ENCODE measurements around the gene TXNRD3. TPM values are rescaled to one million over a fixed set of nuclear protein-coding genes. Genes with fewer than 3 reads are reported as not detected.

The TXNRD3 gene
- total RNA-seq, 1 experiment from 2014 or later: 8.1 TPM

GRCh38 chr3:126621171-126621570, 33.8 kb downstream of the TXNRD3 start:
- no peak for TF ChIP-seq CTCF (conservative IDR thresholded peaks at IDR 0.05)
- Histone ChIP-seq H3K14ac (ENCODE audit: insufficient read depth, low read length) (no peak overlapping the region; the same call in 1 of the 2 replicates), H2AK5ac (ENCODE audit: insufficient read length, low read length) (no peak overlapping the region), H2BK120ac (ENCODE audit: low read depth, low read length, poor library complexity, severe bottlenecking) (no peak overlapping the region), H3K9ac (ENCODE audit: extremely low read depth, insufficient read length, low read length) (no peak overlapping the region), H4K8ac (replicated peaks; ENCODE audit: insufficient read length, low read depth, low read length) (no peak overlapping the region), H3K27ac (ENCODE audit: insufficient read length, low read depth, low read length) (no peak overlapping the region), H3K56ac (ENCODE audit: insufficient read length, low read depth, low read length) (no peak overlapping the region), H3K23ac (ENCODE audit: insufficient read length, low read depth, low read length) (no peak overlapping the region), H3K79me2 (ENCODE audit: insufficient read depth, low read length) (no peaks in the 10 kb centered on the region), H3K79me1 (ENCODE audit: insufficient read depth, low read depth, low read length, poor library complexity, severe bottlenecking) (no peaks in the 10 kb centered on the region), H2BK20ac (ENCODE audit: low read depth, low read length, poor library complexity, severe bottlenecking) (no peak overlapping the region), H3K27me3 (ENCODE audit: insufficient read depth, low read length) (no peaks in the 10 kb centered on the region), H2BK5ac (ENCODE audit: insufficient read length, low read length) (no peak overlapping the region), H4K91ac (ENCODE audit: insufficient read length, low read depth, low read length) (no peak overlapping the region), H3K9me3 (ENCODE audit: control insufficient read depth, low read depth, low read length) (no peaks in the 10 kb centered on the region), H3K4ac (ENCODE audit: low read depth, low read length) (no peak overlapping the region), H3K18ac (ENCODE audit: insufficient read length, low read depth, low read length) (no peak overlapping the region), H3K4me1 (ENCODE audit: insufficient read depth, low read length) (no peaks in the 10 kb centered on the region), H2BK12ac (ENCODE audit: insufficient read length, low read depth, low read length) (no peak overlapping the region), H3K4me2 (ENCODE audit: insufficient read depth, insufficient read length, low read length) (no peak overlapping the region), H2BK15ac (ENCODE audit: low read depth, low read length) (no peak overlapping the region), H3T11ph (ENCODE audit: low read length) (no peak overlapping the region), H2AFZ (ENCODE audit: low read length) (no peak overlapping the region), H4K5ac (ENCODE audit: insufficient read length, low read depth, low read length) (no peak overlapping the region), H3K23me2 (ENCODE audit: insufficient read length, low read depth, low read length, poor library complexity, severe bottlenecking) (no peaks in the 10 kb centered on the region), H4K20me1 (ENCODE audit: control insufficient read depth, insufficient read depth, insufficient read length) (no peaks in the 10 kb centered on the region)
- Mint-ChIP-seq H3K4me3 (no peak overlapping the region), H3K27me3 (ENCODE audit: low read depth) (no peaks in the 10 kb centered on the region), H3K9me3 (no peaks in the 10 kb centered on the region), H3K36me3 (ENCODE audit: insufficient read depth in 1 of 3, low read depth in 3 of 3) (no peaks in the 10 kb centered on the region; a peak in 1 of 7 replicates), H3K27ac (0 out of 7 replicates have a peak overlapping the region, but pooled peaks of 1 of the 3 experiments have one; percentile 25), H3K4me1 (no peaks in the 10 kb centered on the region)
- no peak for DNase-seq
- no CpG with 5 or more reads among the region's 1 CpG for WGBS (ENCODE audit: extremely low coverage, insufficient read length, low lambda C conversion rate)

Measured in H9 (cell line).